Neural progenitor cell (in vitro differentiated cells): ENCODE results near the gene PLEK.

Experiments
- CTCF ChIP-seq: fragments of 200-600 bp; sonication (generic); IDR thresholded peaks from 2 replicates; pipeline ENCODE4 v1.5.1; 2017; ENCODE audit warnings: antibody characterized with exemption, mild to moderate bottlenecking
- EZH2 ChIP-seq: fragments of 200-600 bp; sonication (generic); IDR thresholded peaks from 2 replicates; pipeline ENCODE4 v1.6.1; 2017; ENCODE audit warnings: antibody characterized with exemption, mild to moderate bottlenecking, moderate library complexity

DNA sequence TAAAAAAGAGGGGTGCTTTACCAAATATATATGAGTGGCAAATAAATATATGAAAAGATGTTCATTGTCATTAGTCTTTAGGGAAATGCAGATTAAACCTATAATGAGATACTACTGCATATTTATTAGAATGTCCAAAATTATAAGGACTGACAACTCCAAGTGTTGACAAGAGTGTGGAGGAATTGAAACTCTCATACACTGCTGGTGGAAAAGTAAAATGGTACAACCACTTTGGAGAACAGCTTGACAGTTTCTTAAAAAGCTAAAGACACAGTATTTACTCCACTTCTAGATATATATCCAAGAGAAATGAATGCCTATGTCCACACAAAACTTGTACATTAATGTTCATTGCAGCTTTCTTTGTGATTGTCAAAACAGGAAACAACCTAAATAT lies 50.4 kb downstream of the PLEK start:
- TF ChIP-seq CTCF (no peak), EZH2 (no peak)
